ENCODE measurements around the gene PAPOLA.

Gene PAPOLA

DNA sequence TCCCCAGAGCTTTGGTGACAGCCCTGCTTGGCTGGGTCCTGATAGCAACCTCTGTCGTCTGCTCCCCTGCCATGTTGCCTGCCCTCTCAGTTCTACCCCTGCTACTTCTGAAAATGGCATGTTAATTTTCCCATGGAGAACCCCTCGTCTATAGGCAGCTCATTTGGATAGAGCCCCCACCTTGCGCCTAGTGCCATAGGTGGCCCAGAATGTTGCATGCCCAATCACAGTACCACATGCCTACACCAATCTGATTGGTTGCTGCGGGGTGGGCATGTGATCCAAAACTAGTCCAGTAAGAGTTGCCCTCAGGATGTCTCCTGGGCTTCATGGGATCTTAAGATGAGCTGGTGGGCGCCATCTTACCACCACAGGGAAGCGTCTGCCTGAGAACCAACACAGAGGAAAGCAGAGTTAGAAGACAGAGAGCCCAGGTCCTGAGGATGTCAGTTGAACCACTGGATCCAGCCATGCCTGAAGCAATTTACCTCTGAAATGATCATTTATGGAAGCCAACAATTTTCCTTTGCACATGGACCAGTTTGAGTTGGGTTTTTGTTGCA is 85.7 kb downstream of the PAPOLA start:
- no peak for DNase-seq

GRCh38 chr14:96588410-96589257 is 86.5 kb downstream of the PAPOLA start:
- no peak for DNase-seq

GRCh38 chr14:96589577-96589976 is 87.4 kb downstream of the PAPOLA start:
- no peak for DNase-seq

DNA sequence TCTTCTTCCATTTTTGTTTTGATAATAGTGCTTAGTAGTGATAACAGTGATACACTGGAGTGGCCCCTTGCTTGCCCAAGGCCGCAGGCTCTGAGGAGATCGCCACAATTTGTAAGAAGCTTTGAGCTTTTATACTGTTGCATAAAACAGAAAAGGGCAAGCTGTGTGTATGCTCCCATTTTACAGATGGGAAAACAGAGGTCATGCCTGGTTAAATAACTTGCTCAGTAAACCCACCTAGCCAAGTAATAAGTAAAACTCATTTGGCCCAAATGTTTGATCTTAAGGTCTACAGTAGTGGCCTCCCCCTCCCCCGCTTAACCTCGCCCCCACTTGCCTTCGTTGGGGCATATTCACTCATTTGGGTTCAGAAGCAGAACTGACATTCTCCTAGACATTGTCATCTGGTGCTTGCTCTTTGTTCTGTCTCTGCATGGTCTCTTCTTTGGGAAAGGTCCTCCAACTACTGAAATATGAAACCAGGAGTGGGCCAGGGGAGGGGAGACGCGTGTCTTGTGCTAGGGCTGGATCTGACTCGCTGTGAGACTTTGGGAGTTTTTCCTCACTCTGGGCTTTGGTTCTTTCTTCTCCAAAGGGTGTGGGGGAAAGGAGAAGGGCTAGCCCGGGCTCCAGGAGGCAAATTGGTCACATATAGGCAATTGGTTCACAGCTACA is 88.1 kb downstream of the PAPOLA start:
- DNase-seq: no peak

DNA sequence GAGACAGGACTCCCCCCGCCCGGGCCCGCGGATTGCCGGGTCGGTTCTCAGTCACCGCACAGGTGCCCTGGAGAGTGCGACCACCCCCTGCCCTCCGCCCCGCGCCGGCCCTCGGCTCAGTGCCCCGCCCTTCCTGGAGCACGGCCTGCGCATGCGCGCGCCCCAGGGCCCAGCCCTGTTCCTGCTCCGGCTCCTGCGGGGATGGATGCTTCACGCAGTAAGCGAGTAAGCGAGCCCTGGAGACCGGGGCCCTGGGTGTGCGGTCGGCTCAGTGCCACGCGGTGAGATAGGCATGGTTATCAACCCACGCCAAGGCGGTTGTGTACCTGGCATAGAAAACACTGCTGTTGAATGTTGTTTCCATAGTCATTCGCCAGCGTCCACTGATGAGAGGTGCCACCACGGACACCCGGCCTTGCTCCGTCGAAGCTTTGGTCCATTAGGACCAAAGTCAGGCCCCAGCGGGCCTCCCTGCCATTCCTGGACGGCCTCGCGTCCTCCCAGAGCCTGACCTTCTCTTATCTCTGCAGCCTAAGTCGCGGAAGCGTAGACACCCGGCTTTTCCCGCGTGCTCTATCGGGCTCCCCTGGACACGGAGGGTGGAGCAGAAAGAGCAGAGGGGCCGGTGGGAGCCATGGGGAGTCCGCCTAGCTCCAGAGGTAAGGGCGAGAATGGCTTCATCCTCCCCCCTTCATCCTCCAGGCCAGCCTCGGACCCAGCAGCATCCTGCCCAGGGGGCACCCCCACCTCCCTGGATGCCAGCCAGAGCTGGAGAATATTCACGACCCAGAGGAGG is 90.6 kb downstream of the PAPOLA start:
- DNase-seq: no peak

GRCh38 chr14:96594961-96595360 is 92.8 kb downstream of the PAPOLA start:
- DNase-seq: no peak

- no peak for DNase-seq
These were observed 95.5 kb downstream of the PAPOLA start for GRCh38 chr14:96597680-96598079.

- DNase-seq: no peak
These were observed 96.2 kb downstream of the PAPOLA start for GRCh38 chr14:96598332-96598928.

GRCh38 chr14:96599076-96599475 is 96.9 kb downstream of the PAPOLA start:
- DNase-seq: no peak

- DNase-seq: no peak
These were observed 100.0 kb downstream of the PAPOLA start for GRCh38 chr14:96602186-96602585.

GRCh38 chr14:96603350-96604255 is 101.4 kb downstream of the PAPOLA start:
- DNase-seq: no peak

DNA sequence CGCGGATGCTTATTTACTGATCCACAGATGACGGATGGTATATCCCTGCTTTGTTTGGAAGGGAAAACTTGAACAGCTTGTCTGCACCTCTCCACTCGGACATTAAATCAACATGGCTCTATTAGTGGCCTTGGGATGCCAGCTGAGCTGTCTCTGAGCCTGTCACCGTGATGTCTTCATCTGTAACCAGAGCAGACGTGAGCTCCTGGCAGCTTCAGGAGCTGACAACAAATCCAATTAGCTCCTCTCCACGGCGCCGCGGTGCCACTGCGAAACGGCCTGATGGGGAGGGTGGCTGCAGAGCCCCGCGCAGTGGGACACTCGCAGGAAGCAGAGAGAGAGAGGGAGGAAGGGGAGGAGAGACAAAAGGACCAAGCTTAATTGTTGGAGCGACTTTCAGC is 112.3 kb downstream of the PAPOLA start:
- DNase-seq: peak; percentile 97

GRCh38 chr14:96616161-96616721 is 114.1 kb downstream of the PAPOLA start:
- peak; percentile 78 for DNase-seq

All from NCI-H82 (cell line).